DOHH2 (cell line): Measurements from ENCODE around the gene TRERF1.

Experiments used
- H3F3A ChIP-seq: fragments of 200-600 bp; sonication (generic), shearing (Covaris generic); 2 replicates; pipeline ENCODE4 v1.6.0; 2016; ENCODE audit warnings: antibody characterized with exemption, mild to moderate bottlenecking; ENCODE audit not compliant: control insufficient read depth, insufficient read depth
- H3K27ac ChIP-seq: fragments of 200-600 bp; sonication (generic); 2 replicates; pipeline ENCODE4 v1.5.1; 2014; ENCODE audit warnings: low read depth, mild to moderate bottlenecking, low read length, moderate library complexity
- H3K27me3 ChIP-seq: fragments of 200-600 bp; sonication (generic); 2 replicates; pipeline ENCODE4 v1.6.1; 2014; ENCODE audit warnings: mild to moderate bottlenecking, low read length, mixed read lengths; ENCODE audit not compliant: control insufficient read depth
- H3K36me3 ChIP-seq: fragments of 200-600 bp; sonication (generic); 2 replicates; pipeline ENCODE4 v1.6.1; 2014; ENCODE audit warnings: mild to moderate bottlenecking, low read length, moderate library complexity, mixed read lengths; ENCODE audit not compliant: control insufficient read depth
- H3K4me1 ChIP-seq: fragments of 200-600 bp; sonication (generic); 2 replicates; pipeline ENCODE4 v1.6.1; 2014; ENCODE audit warnings: mild to moderate bottlenecking, low read length, mixed read lengths; ENCODE audit not compliant: control insufficient read depth
- H3K4me2 ChIP-seq: fragments of 200-600 bp; sonication (generic); 2 replicates; pipeline ENCODE4 v1.6.0; 2014; ENCODE audit warnings: mild to moderate bottlenecking, low read length, moderate library complexity
- H3K4me3 ChIP-seq: fragments of 200-600 bp; sonication (generic); 2 replicates; pipeline ENCODE4 v1.5.1; 2014; ENCODE audit warnings: mild to moderate bottlenecking, low read length, mixed read lengths
- H3K79me2 ChIP-seq: fragments of 200-600 bp; sonication (generic); 2 replicates; pipeline ENCODE4 v1.6.1; 2014; ENCODE audit warnings: mild to moderate bottlenecking, low read length, mixed read lengths; ENCODE audit not compliant: control insufficient read depth
- H3K9me2 ChIP-seq: fragments of 200-600 bp; sonication (generic); replicated peaks from 2 replicates; pipeline ENCODE4 v1.6.1; 2014; ENCODE audit warnings: mild to moderate bottlenecking, low read length, mixed read lengths; ENCODE audit not compliant: control insufficient read depth
- H3K9me3 ChIP-seq: fragments of 200-600 bp; sonication (generic); 2 replicates; pipeline ENCODE4 v1.6.1; 2014; ENCODE audit warnings: antibody characterized with exemption, low read length, mixed read lengths; ENCODE audit not compliant: control insufficient read depth, insufficient read depth
- H4K20me1 ChIP-seq: fragments of 200-600 bp; sonication (generic); 2 replicates; pipeline ENCODE4 v1.6.0; 2014; ENCODE audit warnings: low read depth, mild to moderate bottlenecking, antibody characterized with exemption, low read length, moderate library complexity; ENCODE audit not compliant: control insufficient read depth, insufficient read depth
- CTCF ChIP-seq: fragments of 200-600 bp; sonication (generic); IDR thresholded peaks from one replicate; pipeline ENCODE4 v1.5.1; 2014; ENCODE audit warnings: antibody characterized with exemption, mild to moderate bottlenecking, low read depth, low read length; ENCODE audit not compliant: poor library complexity, severe bottlenecking
- EZH2phosphoT487 ChIP-seq: fragments of 200-600 bp; sonication (generic); IDR thresholded peaks from 2 replicates; pipeline ENCODE4 v1.6.1; 2017; ENCODE audit warnings: borderline replicate concordance, mild to moderate bottlenecking, antibody characterized with exemption, low read length, moderate library complexity, mixed read lengths

Gene TRERF1

GRCh38 chr6:42374018-42374669 is 77.6 kb downstream of the TRERF1 start:
- Histone ChIP-seq H4K20me1 (peaks cover 4% of the 10 kb centered on the region; the same call in 1 of the 2 replicates), H3K4me3 (no peak overlapping the region), H3F3A (no peaks in the 10 kb centered on the region)

GRCh38 chr6:42372699-42373098 is 79.0 kb downstream of the TRERF1 start:
- Histone ChIP-seq H4K20me1 (peaks cover 4% of the 10 kb centered on the region; the same call in 1 of the 2 replicates), H3K4me3 (no peak overlapping the region), H3K4me2 (no peak overlapping the region), H3K9me3 (no peaks in the 10 kb centered on the region), H3K79me2 (peaks cover 62% of the 10 kb centered on the region), H3K4me1 (peaks cover 62% of the 10 kb centered on the region), H3K9me2 (no peaks in the 10 kb centered on the region), H3K27ac (no peak overlapping the region), H3F3A (0 out of 2 replicates have a peak, but pooled peaks cover 4% of the 10 kb centered on the region), H3K27me3 (no peaks in the 10 kb centered on the region), H3K36me3 (no peaks in the 10 kb centered on the region)
- TF ChIP-seq CTCF: no peak
- no peak for TF ChIP-seq EZH2phosphoT487

More at GRCh38 chr6:42374018-42374669, 77.6 kb downstream of the TRERF1 start:
- H3K9me2 ChIP-seq: no peaks in the 10 kb centered on the region
- H3K36me3 ChIP-seq: no peaks in the 10 kb centered on the region
- no peak overlapping the region for H3K27ac ChIP-seq
- no peak overlapping the region for H3K4me2 ChIP-seq
- H3K9me3 ChIP-seq: no peaks in the 10 kb centered on the region
- H3K4me1 ChIP-seq: peaks cover 51% of the 10 kb centered on the region
- TF ChIP-seq CTCF: no peak
- no peak for TF ChIP-seq EZH2phosphoT487
- H3K27me3 ChIP-seq: no peaks in the 10 kb centered on the region
- peaks cover 57% of the 10 kb centered on the region for H3K79me2 ChIP-seq

- Histone ChIP-seq H3K4me1 (peaks cover 56% of the 10 kb centered on the region), H3K36me3 (peaks cover 5% of the 10 kb centered on the region; the same call in 1 of the 2 replicates), H3K4me3 (no peak overlapping the region; the same call in 1 of the 2 replicates)
Measured at GRCh38 chr6:42370323-42370985, 81.3 kb downstream of the TRERF1 start.

More at GRCh38 chr6:42370323-42370985, 81.3 kb downstream of the TRERF1 start:
- Histone ChIP-seq H3K9me2 (no peaks in the 10 kb centered on the region), H3F3A (0 out of 2 replicates have a peak, but pooled peaks cover 4% of the 10 kb centered on the region), H4K20me1 (peaks cover 4% of the 10 kb centered on the region), H3K27ac (no peak overlapping the region), H3K27me3 (no peaks in the 10 kb centered on the region), H3K79me2 (peaks cover 74% of the 10 kb centered on the region), H3K4me2 (peak overlapping the region; percentile 47; the same call in 1 of the 2 replicates), H3K9me3 (no peaks in the 10 kb centered on the region)
- TF ChIP-seq EZH2phosphoT487 (no peak), CTCF (no peak)
